Parathyroid adenoma (tissue), 2 donors: ENCODE data around the gene FAS.

Source experiments
- H2AFZ ChIP-seq: fragments of 300-600 bp; sonication (generic); one replicate; pipeline ENCODE4 v1.7.0; 2017; ENCODE audit warnings: antibody characterized with exemption, mild to moderate bottlenecking
- H3K27ac ChIP-seq: fragments of 300-600 bp; sonication (generic); one replicate; pipeline ENCODE4 v1.7.0; 2017
- H3K27me3 ChIP-seq: fragments of 300-600 bp; sonication (generic); one replicate; pipeline ENCODE4 v1.7.0; 2017; ENCODE audit warnings: low read length; ENCODE audit not compliant: control insufficient read depth, insufficient read depth
- H3K36me3 ChIP-seq: fragments of 300-600 bp; sonication (generic); one replicate; pipeline ENCODE4 v1.7.0; 2017; ENCODE audit warnings: low read length; ENCODE audit not compliant: control insufficient read depth, insufficient read depth
- H3K4me1 ChIP-seq: fragments of 300-600 bp; sonication (generic); one replicate; pipeline ENCODE4 v1.7.0; 2017; ENCODE audit warnings: control low read depth
- H3K4me2 ChIP-seq: fragments of 300-600 bp; sonication (generic); one replicate; pipeline ENCODE4 v1.7.0; 2017; ENCODE audit warnings: low read length
- H3K4me3 ChIP-seq: fragments of 300-600 bp; sonication (generic); one replicate; pipeline ENCODE4 v1.7.0; 2017; ENCODE audit warnings: low read depth, low read length
- H3K79me2 ChIP-seq: fragments of 300-600 bp; sonication (generic); one replicate; pipeline ENCODE4 v1.7.0; 2017; ENCODE audit warnings: control low read depth
- H3K9ac ChIP-seq: fragments of 300-600 bp; sonication (generic); one replicate; pipeline ENCODE4 v1.7.0; 2017; ENCODE audit warnings: mild to moderate bottlenecking
- H3K9me3 ChIP-seq: fragments of 300-600 bp; sonication (generic); one replicate; pipeline ENCODE4 v1.7.0; 2017; ENCODE audit warnings: low read length; ENCODE audit not compliant: control insufficient read depth
- TF ChIP-seq, protein P1 (sequence below): fragments of 300-600 bp; sonication (generic); IDR thresholded peaks from one replicate; pipeline ENCODE4 v1.7.0; 2017; ENCODE audit warnings: antibody characterized with exemption, mild to moderate bottlenecking
- donor health status: primary hyperparathyroidism.

FAS gene

DNA sequence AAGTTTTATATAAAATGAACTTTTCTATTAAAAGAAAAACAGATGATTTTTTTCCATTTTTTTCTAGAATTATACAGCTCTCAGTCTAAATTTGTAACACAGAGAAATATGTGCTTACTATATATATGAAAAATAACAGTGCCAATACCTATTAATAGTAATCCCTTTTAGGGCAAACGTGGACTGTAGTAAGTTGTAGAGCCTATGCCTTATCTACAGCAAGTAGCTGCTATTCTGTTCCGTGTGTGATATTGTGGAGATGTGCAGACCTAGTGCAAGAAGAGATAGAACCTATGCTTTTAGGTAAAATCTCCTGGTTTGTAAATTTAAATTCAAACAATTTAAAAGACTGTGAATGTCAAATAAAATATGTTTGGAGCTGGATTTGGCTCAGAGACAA, 72.9 kb downstream of the FAS start:
- Histone ChIP-seq H3K79me2 (no peaks in the 10 kb centered on the region), H3K27me3 (no peaks in the 10 kb centered on the region), H3K36me3 (no peaks in the 10 kb centered on the region), H3K4me2 (no peak overlapping the region), H3K9ac (no peak overlapping the region), H3K9me3 (no peaks in the 10 kb centered on the region), H3K4me3 (no peak overlapping the region), H2AFZ (no peak overlapping the region), H3K4me1 (no peaks in the 10 kb centered on the region), H3K27ac (no peak overlapping the region)
- TF ChIP-seq, protein P1, sequence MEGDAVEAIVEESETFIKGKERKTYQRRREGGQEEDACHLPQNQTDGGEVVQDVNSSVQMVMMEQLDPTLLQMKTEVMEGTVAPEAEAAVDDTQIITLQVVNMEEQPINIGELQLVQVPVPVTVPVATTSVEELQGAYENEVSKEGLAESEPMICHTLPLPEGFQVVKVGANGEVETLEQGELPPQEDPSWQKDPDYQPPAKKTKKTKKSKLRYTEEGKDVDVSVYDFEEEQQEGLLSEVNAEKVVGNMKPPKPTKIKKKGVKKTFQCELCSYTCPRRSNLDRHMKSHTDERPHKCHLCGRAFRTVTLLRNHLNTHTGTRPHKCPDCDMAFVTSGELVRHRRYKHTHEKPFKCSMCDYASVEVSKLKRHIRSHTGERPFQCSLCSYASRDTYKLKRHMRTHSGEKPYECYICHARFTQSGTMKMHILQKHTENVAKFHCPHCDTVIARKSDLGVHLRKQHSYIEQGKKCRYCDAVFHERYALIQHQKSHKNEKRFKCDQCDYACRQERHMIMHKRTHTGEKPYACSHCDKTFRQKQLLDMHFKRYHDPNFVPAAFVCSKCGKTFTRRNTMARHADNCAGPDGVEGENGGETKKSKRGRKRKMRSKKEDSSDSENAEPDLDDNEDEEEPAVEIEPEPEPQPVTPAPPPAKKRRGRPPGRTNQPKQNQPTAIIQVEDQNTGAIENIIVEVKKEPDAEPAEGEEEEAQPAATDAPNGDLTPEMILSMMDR, result no peak

DNA sequence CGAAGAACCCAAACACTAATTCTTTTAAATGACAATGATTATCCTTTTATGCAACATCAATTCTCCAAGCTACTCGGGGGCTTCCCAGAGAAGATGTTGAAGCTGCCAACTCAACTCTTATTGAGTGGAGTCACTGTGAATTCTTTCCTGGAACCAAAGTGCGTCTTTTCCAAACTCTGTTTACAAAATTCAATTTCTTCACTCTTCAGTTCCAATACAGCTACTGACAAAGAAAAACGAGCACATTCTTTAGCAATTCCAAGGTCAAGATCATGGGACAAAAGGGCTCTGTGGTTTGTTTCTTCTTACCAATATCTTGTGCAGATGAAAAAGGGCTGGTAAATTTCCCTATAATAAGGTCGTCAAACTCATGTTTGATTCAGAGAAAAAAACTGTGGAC, 74.2 kb downstream of the FAS start:
- H3K4me2 ChIP-seq, result no peak overlapping the region
- no peak overlapping the region for H3K4me3 ChIP-seq
- H3K36me3 ChIP-seq, result no peaks in the 10 kb centered on the region
- no peaks in the 10 kb centered on the region for H3K9me3 ChIP-seq
- H3K27ac ChIP-seq, result no peak overlapping the region
- no peaks in the 10 kb centered on the region for H3K27me3 ChIP-seq
- H3K79me2 ChIP-seq, result no peaks in the 10 kb centered on the region
- no peak overlapping the region for H3K9ac ChIP-seq
- TF ChIP-seq, protein P1, result no peak
- no peak overlapping the region for H2AFZ ChIP-seq
- no peaks in the 10 kb centered on the region for H3K4me1 ChIP-seq
